NK-92 treated with Interleukin-12 subunit alpha and Interleukin-12 subunit beta, amount 100 ng/mL, for 24 hours (cell line): ENCODE results near the gene PALD1.

Experiments used
- DNase-seq: peaks from one replicate; lab custom pipeline; 2025; lab: John Stamatoyannopoulos, UW

Gene PALD1

GRCh38 chr10:70507966-70508365, 29.4 kb downstream of the PALD1 start:
- no peak for DNase-seq

GRCh38 chr10:70508912-70509756, 30.6 kb downstream of the PALD1 start:
- DNase-seq: no peak

GRCh38 chr10:70509757-70510147, 31.2 kb downstream of the PALD1 start:
- no peak for DNase-seq

- DNase-seq: no peak
Observed at GRCh38 chr10:70510453-70510852, 31.9 kb downstream of the PALD1 start.

- no peak for DNase-seq
Observed at GRCh38 chr10:70510904-70511303, 32.3 kb downstream of the PALD1 start.

GRCh38 chr10:70512149-70512639, 33.6 kb downstream of the PALD1 start:
- no peak for DNase-seq

GRCh38 chr10:70513848-70514309, 35.3 kb downstream of the PALD1 start:
- DNase-seq: no peak

GRCh38 chr10:70514591-70514990, 36.0 kb downstream of the PALD1 start:
- no peak for DNase-seq

- DNase-seq: no peak
Observed at GRCh38 chr10:70515035-70515667, 36.6 kb downstream of the PALD1 start.

- DNase-seq: no peak
Observed at GRCh38 chr10:70518695-70519094, 40.1 kb downstream of the PALD1 start.

- no peak for DNase-seq
Observed at GRCh38 chr10:70523057-70523456, 44.5 kb downstream of the PALD1 start.

GRCh38 chr10:70523549-70523948, 45.0 kb downstream of the PALD1 start:
- DNase-seq: no peak

- DNase-seq: no peak
Observed at GRCh38 chr10:70528314-70528713, 49.7 kb downstream of the PALD1 start.

- no peak for DNase-seq
Observed at GRCh38 chr10:70528741-70529362, 50.3 kb downstream of the PALD1 start.

GRCh38 chr10:70529848-70530247, 51.3 kb downstream of the PALD1 start:
- no peak for DNase-seq

- no peak for DNase-seq
Observed at GRCh38 chr10:70530315-70530714, 51.7 kb downstream of the PALD1 start.

GRCh38 chr10:70532554-70533188, 54.1 kb downstream of the PALD1 start:
- DNase-seq: no peak

- DNase-seq: no peak
Observed at GRCh38 chr10:70533189-70533558, 54.6 kb downstream of the PALD1 start.

- no peak for DNase-seq
Observed at GRCh38 chr10:70534281-70534680, 55.7 kb downstream of the PALD1 start.

- DNase-seq: no peak
Observed at GRCh38 chr10:70535001-70535400, 56.4 kb downstream of the PALD1 start.

- no peak for DNase-seq
Observed at GRCh38 chr10:70535451-70535850, 56.9 kb downstream of the PALD1 start.

- no peak for DNase-seq
Observed at GRCh38 chr10:70536196-70536861, 57.8 kb downstream of the PALD1 start.
